Measurements from ENCODE around the gene NDP. TPM values are rescaled to one million over a fixed set of nuclear protein-coding genes. Genes with fewer than 3 reads are reported as not detected.

Gene NDP
- polyA plus RNA-seq, 2 of the 4 experiments (the other 2 are of a cell fraction) = not detected

GRCh38 chrX:44010626-44011025 lies 37.4 kb upstream of the NDP start:
- H3K4me3 ChIP-seq = no peak overlapping the region
- ATAC-seq (no peak), DNase-seq (ENCODE audit: low read depth in 1 of 2, low spot score in 1 of 2) (peak in 1 of 2 experiments; percentile 13), FAIRE-seq (peak; percentile 88)
- H3K9me3 ChIP-seq = no peaks in the 10 kb centered on the region; the same call in 2 of the 3 replicates
- no peak overlapping the region; a peak in 1 of 6 replicates for H3K27ac ChIP-seq
- 10% methylated on average over 2 of the region's 2 CpGs for WGBS (ENCODE audit: missing lambda C conversion rate)
- no peak for TF ChIP-seq RCOR1 (IDR thresholded peaks at IDR 0.05; ENCODE audit: low read depth, low read length)
- no peak for TF ChIP-seq MAX (IDR thresholded peaks at IDR 0.05)
- TF ChIP-seq HOXA7 (CRISPR knock-in tag; IDR thresholded peaks at IDR 0.05) = no peak
- TF ChIP-seq RAD21 (conservative IDR thresholded peaks at IDR 0.05 in 1 of 2, IDR thresholded peaks at IDR 0.05 in 1 of 2) = no peak
- TF ChIP-seq CTCF (IDR thresholded peaks at IDR 0.05) = no peak
- TF ChIP-seq ZC3H11A (IDR thresholded peaks at IDR 0.05) = no peak
- no peak for TF ChIP-seq PHF8 (IDR thresholded peaks at IDR 0.05; ENCODE audit: borderline replicate concordance, low read depth)
- no peak for TF ChIP-seq CBX8 (IDR thresholded peaks at IDR 0.05)
- no peak for TF ChIP-seq ZSCAN20 (CRISPR knock-in tag; IDR thresholded peaks at IDR 0.05)
- TF ChIP-seq TP53 (CRISPR knock-in tag; IDR thresholded peaks at IDR 0.05) = no peak
- no peak for TF ChIP-seq MYC (IDR thresholded peaks at IDR 0.05; ENCODE audit: borderline replicate concordance, low read length)
- no peak for TF ChIP-seq CHD4 (IDR thresholded peaks at IDR 0.05; ENCODE audit: borderline replicate concordance)
- TF ChIP-seq JUN (IDR thresholded peaks at IDR 0.05) = no peak
- TF ChIP-seq NR3C1 (IDR thresholded peaks at IDR 0.05) = no peak
- no peak for TF ChIP-seq USF2 (IDR thresholded peaks at IDR 0.05)
- TF ChIP-seq CBX2 (IDR thresholded peaks at IDR 0.05; ENCODE audit: borderline replicate concordance, low read depth) = no peak
- no peak for TF ChIP-seq KDM1A (IDR thresholded peaks at IDR 0.05; ENCODE audit: low read depth)
- no peak for TF ChIP-seq HMGXB4 (CRISPR knock-in tag; IDR thresholded peaks at IDR 0.05; ENCODE audit: borderline replicate concordance)
- TF ChIP-seq SMC3 (IDR thresholded peaks at IDR 0.05) = no peak
- no peak for TF ChIP-seq NFE2L2 (conservative IDR thresholded peaks at IDR 0.05; ENCODE audit: low read length)
- 0 out of 3 replicates have a peak, but pooled peaks cover 12% of the 10 kb centered on the region for H3K4me1 ChIP-seq
- peak overlapping the region; percentile 25; the same call in 2 of the 3 replicates for H3K4me2 ChIP-seq
- POLR2A ChIA-PET = no interaction called here
- CTCF ChIA-PET = interaction anchor here (3.1 to 3.2 kb wide), 2 partner anchors 15 to 52 kb away, joined by 7 to 15 read pairs; no protein-coding TSS in a partner anchor

- ChIA-PET CTCF (interaction anchor here (1.2 kb wide), 1 partner anchor 47 kb away, joined by 3 read pairs; no protein-coding TSS in a partner anchor), POLR2A (no interaction called here)
- DNase-seq (ENCODE audit: low read depth in 1 of 2, low spot score in 1 of 2) (no peak), FAIRE-seq (no peak), ATAC-seq (no peak)
- Histone ChIP-seq H3K4me1 (0 out of 3 replicates have a peak, but pooled peaks cover 2% of the 10 kb centered on the region), H3K27ac (no peak overlapping the region), H3K9me3 (no peaks in the 10 kb centered on the region), H3K4me2 (no peak overlapping the region), H3K4me3 (no peak overlapping the region)
- WGBS (ENCODE audit: missing lambda C conversion rate) = 29% methylated on average over 1 of the region's 1 CpG
- TF ChIP-seq TP53 (CRISPR knock-in tag; IDR thresholded peaks at IDR 0.05) (no peak), TFCP2L1 (CRISPR knock-in tag; IDR thresholded peaks at IDR 0.05) (no peak), RAD21 (conservative IDR thresholded peaks at IDR 0.05 in 1 of 2, IDR thresholded peaks at IDR 0.05 in 1 of 2) (no peak), POLR2AphosphoS2 (conservative IDR thresholded peaks at IDR 0.05; ENCODE audit: low read length) (no peak), RARB (CRISPR knock-in tag; IDR thresholded peaks at IDR 0.05) (no peak), GATA3 (IDR thresholded peaks at IDR 0.05; ENCODE audit: borderline replicate concordance) (no peak)
Observed at GRCh38 chrX:44006081-44006480, 32.9 kb upstream of the NDP start.

All from A549 (cell line).